DND-41 (cell line): ENCODE data around the gene MRPS23.

Experiments
- EZH2 ChIP-seq: IDR thresholded peaks from 3 replicates; pipeline ENCODE4 v1.6.1; 2012; ENCODE audit warnings: borderline replicate concordance, low read depth, mild to moderate bottlenecking, moderate library complexity, low read length, inconsistent platforms; ENCODE audit not compliant: severe bottlenecking
- TF ChIP-seq, protein P1 (sequence below): IDR thresholded peaks from 2 replicates; pipeline ENCODE4 v1.5.1; 2012; ENCODE audit warnings: borderline replicate concordance, low read length, moderate library complexity, mild to moderate bottlenecking; ENCODE audit not compliant: poor library complexity, severe bottlenecking; ENCODE audit errors: extremely low read depth

- TF ChIP-seq, protein P1, sequence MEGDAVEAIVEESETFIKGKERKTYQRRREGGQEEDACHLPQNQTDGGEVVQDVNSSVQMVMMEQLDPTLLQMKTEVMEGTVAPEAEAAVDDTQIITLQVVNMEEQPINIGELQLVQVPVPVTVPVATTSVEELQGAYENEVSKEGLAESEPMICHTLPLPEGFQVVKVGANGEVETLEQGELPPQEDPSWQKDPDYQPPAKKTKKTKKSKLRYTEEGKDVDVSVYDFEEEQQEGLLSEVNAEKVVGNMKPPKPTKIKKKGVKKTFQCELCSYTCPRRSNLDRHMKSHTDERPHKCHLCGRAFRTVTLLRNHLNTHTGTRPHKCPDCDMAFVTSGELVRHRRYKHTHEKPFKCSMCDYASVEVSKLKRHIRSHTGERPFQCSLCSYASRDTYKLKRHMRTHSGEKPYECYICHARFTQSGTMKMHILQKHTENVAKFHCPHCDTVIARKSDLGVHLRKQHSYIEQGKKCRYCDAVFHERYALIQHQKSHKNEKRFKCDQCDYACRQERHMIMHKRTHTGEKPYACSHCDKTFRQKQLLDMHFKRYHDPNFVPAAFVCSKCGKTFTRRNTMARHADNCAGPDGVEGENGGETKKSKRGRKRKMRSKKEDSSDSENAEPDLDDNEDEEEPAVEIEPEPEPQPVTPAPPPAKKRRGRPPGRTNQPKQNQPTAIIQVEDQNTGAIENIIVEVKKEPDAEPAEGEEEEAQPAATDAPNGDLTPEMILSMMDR, result no peak
- TF ChIP-seq EZH2, result no peak
These were observed 32.0 kb upstream of the MRPS23 start for GRCh38 chr17:57881783-57882351.
